Stimulated activated CD8-positive, alpha-beta memory T cell treated with anti-CD3 and anti-CD28 coated beads, Interleukin-12 subunit alpha, Interleukin-12 subunit beta, amount 100 ng/mL, for 24 hours (primary cell): ENCODE results near the gene SDCBP2.

Experiments used
- DNase-seq: peaks from one replicate; pipeline ENCODE4 v3.0.0-alpha.2; 2020; ENCODE audit errors: extremely low read depth

SDCBP2 gene

GRCh38 chr20:1312904-1313235 is 16.1 kb downstream of the SDCBP2 start:
- no peak for DNase-seq

GRCh38 chr20:1312308-1312707 is 16.6 kb downstream of the SDCBP2 start:
- no peak for DNase-seq

GRCh38 chr20:1310506-1311190 is 18.3 kb downstream of the SDCBP2 start:
- no peak for DNase-seq

- DNase-seq, result no peak
Observed at GRCh38 chr20:1310071-1310470, 18.9 kb downstream of the SDCBP2 start.

GRCh38 chr20:1309439-1309847 is 19.5 kb downstream of the SDCBP2 start:
- DNase-seq, result no peak

- no peak for DNase-seq
Observed at GRCh38 chr20:1308702-1309095, 20.2 kb downstream of the SDCBP2 start.

GRCh38 chr20:1308067-1308701 is 20.8 kb downstream of the SDCBP2 start:
- no peak for DNase-seq

- DNase-seq, result no peak
Observed at GRCh38 chr20:1307571-1307971, 21.4 kb downstream of the SDCBP2 start.

- no peak for DNase-seq
Observed at GRCh38 chr20:1307171-1307570, 21.8 kb downstream of the SDCBP2 start.

GRCh38 chr20:1306316-1307135 is 22.4 kb downstream of the SDCBP2 start:
- no peak for DNase-seq

- DNase-seq, result no peak
Observed at GRCh38 chr20:1305712-1306111, 23.2 kb downstream of the SDCBP2 start.

- DNase-seq, result no peak
Observed at GRCh38 chr20:1304710-1305515, 24.0 kb downstream of the SDCBP2 start.

GRCh38 chr20:1302685-1303541 is 26.0 kb downstream of the SDCBP2 start:
- DNase-seq, result no peak

GRCh38 chr20:1301031-1301529 is 27.9 kb downstream of the SDCBP2 start:
- DNase-seq, result no peak

GRCh38 chr20:1300083-1300840 is 28.7 kb downstream of the SDCBP2 start:
- no peak for DNase-seq

GRCh38 chr20:1299522-1299921 is 29.4 kb downstream of the SDCBP2 start:
- DNase-seq, result no peak

- no peak for DNase-seq
Observed at GRCh38 chr20:1298888-1299511, 29.9 kb downstream of the SDCBP2 start.

GRCh38 chr20:1298166-1298565 is 30.8 kb downstream of the SDCBP2 start:
- DNase-seq, result no peak

GRCh38 chr20:1297486-1297885 is 31.5 kb downstream of the SDCBP2 start:
- no peak for DNase-seq

- no peak for DNase-seq
Observed at GRCh38 chr20:1296922-1297321, 32.0 kb downstream of the SDCBP2 start.
